GM19438 (cell line): ENCODE data around the gene KIF2C.
A peak's percentile ranks its signal among the peaks of the same experiment; 100 is the strongest.
"Not testable (repeated sequence)": the region's sequence is repeated elsewhere in the genome, so short reads cannot be mapped to it uniquely, and the experiment has no call there.

ENCODE experiments used
- ATAC-seq: cut with Tn5 transposase; IDR thresholded peaks from one replicate; pipeline ENCODE4 v1.9.1; 2021; ENCODE audit warnings: low read depth; ENCODE audit not compliant: unreplicated experiment

KIF2C gene

DNA sequence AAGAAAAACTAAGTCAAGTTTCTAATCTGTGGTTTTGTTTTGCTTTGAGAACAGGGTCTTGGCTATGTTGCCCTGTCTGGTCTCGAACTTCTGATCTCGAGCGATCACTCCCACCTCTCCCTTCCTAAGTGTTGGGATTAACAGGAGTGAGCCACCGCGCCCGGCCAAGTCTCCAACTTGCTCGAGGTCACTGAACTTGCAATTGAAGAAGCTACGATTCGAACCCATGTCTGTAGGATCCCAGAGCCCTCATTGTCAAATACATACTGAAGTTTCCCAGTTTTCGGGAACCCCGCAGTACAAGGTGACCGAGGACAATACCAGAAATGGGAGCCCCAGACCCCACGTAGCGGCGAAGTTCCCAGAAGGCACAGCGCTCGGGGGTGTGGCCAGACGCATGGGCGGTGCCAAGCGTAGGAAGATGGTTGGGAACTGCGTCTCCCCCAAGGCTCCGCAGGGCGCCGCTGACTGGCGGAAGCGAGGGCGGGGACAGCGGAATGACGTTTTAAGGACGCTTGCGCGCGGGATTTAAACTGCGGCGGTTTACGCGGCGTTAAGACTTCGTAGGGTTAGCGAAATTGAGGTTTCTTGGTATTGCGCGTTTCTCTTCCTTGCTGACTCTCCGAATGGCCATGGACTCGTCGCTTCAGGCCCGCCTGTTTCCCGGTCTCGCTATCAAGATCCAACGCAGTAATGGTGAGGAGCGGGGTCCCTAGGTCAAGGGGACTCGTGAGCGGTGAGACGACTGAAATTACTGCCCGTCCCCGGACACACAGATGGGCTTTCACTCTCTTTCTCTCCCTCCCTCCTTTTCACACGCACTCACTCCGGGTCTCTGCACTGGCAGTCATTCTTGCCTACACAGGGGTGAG is at the start of gene KIF2C:
KIF2C (plus strand) TSS at position 531 of the 872 bp plus-strand sequence; CDS start at position 627, 96 bp downstream.
- peak; percentile 97 for ATAC-seq

DNA sequence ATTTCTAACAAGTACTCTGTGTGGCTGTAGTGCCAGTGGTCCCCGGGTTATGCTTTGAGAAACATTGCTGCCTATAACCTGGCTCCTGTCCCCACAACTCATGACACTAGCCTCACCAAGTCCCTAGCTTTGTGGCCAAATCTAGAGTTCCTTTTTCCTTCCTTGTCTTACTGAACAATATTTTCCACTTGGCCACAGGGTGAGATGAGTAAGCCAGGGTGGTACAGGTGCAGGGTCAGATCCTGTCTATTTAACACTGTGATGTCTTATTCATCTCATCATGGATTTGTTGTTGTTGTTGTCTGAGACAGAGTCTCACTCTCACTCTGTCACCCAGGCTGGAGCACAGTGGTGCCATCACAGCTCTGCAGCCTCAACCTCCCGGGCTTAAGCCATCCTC is 46.5 kb upstream of the KIF2C start:
- no peak for ATAC-seq

DNA sequence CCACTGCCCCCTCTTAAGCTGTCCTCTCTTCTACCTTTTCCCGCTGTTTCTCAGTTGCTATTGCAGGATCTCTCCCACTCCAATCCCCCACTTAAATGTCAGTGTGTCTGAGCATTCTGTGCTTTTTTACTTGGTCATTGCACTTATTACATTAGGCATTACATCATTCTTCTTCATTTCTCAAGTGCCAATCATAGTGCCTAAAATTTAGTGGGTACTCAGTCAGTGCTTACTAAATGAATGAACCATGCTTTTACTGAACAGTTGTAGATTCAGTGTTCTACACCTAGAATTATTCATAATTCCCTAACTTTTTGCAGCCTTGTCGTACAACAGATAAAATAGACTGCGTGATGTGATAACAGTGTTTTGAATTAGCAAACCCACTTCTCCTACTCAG is 45.7 kb upstream of the KIF2C start:
- ATAC-seq: no peak

DNA sequence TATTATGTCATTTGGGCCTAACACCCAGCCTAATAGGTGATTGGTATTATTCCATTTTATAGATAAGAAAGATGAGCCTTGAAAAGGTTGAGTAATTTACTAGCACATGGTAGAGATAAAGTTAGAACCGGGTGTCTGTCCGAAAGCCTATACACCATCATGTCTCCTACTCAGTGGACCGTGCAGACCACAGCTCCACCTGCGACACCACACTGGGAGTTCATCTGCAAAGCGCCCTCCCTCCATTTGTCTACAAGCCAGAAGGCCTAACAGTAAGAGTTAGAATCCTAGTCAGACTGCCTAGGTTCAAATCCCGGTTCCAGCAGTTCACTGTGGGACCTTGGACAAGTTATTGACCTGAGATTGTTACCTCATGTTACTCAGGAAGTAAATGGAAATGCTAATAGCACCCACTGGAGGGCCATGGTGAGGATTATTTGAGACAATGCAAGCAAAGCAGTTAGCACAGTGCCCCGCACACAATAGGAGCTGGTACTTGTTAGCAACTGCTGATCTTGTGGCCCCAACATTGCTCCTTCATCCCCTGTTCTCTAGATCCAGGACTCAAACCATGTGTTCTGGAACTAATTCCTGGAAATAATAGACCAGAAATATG is 44.7 kb upstream of the KIF2C start:
- ATAC-seq: peak; percentile 59

DNA sequence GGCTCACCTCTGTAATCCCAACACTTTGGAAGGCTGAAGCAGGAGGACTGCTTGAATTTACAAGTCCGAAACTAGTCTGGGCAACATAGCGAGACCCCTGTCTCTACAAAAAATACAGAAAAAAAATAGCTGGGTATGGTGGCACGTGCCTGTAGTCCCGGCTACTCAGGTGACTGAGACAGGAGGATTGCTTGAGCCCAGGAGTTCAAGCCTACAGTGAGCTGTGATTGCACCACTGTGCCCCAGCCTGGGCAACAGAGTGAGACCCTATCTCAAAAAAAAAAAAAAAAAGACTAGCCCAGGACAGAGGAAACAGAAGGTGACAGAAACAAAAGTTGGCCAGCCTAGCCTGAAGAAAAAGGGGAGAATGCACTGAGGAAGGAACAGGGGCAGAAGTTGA is 44.0 kb upstream of the KIF2C start:
- no peak for ATAC-seq

DNA sequence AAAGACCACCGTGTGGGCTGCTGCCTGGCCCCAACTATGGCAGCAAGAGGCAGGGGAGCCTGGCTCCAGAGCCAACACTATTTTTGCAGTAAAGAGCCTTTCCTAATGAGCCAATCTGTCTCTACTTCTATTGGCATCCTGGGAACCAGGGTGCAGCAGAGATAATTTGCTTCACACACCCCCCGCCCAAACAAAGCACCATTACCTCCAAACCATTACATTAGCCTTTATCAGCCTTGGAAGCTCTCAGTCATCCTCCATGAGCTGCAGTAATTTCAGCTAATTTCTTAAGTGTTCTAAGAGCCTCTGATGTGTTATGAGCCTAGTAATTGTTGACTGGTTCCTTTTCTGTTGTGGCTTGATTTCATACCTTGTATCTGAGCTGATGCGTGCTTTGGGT is 43.5 kb upstream of the KIF2C start:
- no peak for ATAC-seq

DNA sequence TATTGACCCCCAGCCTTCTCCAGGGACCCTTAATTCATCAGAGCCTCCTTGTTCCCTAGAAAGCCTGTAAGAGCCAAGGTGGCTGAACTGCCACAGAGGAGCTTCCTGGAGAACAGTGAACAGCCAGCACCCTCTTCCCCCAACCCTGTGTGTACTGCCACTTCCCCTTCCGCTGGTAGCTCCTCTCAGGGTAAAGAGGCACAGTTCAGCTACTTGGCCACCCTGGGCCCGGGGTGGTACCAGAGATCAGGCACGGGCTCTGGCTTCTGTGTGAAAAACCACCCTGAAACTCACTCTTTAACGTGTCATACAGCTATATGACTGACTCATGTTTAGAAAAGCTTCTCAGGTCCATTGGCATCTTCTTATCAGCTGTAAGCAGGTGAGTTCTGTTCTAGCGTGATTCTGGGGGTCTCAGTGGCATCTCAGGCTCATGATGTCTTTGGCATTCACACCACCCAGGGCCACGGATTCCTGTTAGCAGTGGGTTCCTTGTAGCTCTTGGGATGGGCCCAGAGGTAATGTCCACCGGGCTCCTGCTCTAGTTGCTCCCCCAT is 42.8 kb upstream of the KIF2C start:
- no peak for ATAC-seq

DNA sequence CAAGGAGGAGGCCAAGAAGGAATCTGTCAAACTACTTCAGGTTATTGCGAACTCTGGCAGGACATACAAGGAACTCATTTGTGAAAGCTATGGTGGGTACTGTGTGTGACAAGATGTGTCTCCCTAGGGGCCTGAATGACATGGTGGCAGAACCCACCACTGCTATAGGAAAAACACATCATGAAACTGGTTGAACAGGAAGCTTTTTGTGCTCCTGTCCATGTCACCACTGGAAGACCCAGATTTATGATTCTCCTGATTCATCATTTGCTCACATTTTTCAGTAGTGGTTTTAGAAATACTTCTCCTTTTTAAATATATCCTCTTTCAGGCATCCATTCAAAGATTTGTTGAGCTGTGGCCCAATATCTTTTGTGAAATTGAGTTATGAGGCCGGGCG is 41.5 kb upstream of the KIF2C start:
- no peak for ATAC-seq

DNA sequence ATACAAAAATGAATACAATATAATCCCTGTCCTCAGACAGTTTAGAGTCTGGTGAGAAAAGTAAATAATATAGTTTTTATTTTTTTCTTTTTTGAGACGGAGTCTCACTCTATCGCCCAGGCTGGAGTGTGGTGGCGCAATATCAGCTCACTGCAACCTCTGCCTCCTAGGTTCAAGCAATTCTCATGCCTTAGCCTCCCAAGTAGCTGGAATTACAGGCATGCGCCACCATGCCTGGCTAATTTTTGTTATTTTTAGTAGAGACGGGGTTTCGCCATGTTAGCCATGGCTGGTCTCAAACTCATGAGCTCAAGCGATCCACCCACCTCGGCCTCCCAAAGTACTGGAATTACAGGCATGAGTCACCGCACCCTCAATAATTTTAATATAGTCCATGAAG is 40.3 kb upstream of the KIF2C start:
- ATAC-seq: not testable (repeated sequence)

DNA sequence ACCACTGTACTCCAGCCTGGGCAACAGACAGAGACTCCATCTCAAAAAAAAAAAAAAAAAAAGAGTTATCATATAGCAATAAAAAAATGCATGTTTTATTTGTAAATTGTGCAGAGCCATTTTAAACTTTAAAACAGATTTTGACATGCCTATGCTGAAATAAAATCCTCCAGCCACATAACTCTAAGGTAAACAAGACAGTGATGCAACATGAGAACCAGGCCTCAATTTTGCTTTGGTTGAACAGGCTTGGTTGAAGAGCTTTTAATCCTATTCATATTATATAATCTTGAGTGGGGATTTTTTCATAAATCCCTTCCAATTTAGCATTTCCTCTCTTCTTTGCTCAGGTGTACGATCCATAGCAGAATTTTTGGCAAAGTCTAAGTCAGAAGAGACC is 39.1 kb upstream of the KIF2C start:
- no peak for ATAC-seq

DNA sequence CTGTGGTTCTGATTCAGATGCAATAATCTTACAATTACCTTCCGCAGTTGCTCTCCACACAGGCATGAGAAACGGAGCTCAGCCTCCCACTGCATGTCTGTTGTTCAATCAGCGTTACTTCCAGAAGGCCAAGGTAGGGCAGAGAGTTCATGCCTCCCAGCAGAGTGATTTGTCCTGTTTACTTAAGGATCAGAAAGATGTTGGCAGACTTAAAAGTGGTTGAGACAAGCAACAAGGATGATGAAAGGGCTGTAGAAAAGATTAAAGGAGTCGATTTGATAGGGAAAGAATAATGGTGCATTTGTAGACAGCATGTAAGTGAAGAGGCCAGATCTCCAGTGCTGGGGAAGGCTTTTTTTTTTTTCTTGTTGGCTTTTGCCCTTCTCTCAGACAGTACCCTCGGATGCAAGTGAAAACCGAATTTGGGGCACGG is 38.5 kb upstream of the KIF2C start:
- no peak for ATAC-seq

DNA sequence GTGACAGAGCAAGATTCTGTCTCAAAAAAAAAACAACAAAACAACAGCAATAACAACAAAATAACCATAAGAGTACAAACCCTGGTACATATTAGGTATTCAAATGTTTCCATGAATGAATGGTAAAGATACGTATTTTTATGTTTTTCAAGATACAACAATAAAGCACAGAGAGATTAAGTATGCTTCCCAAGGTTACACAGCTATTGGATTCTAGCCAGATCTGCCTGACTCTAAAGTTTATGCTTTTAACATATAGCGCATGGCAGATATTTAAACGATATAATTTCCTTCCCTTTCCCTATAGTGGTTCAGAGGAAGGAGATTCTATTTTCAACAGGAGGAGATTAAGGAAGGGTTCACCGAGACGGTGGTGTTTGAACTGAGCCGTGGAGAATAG is 34.2 kb upstream of the KIF2C start:
- no peak for ATAC-seq

DNA sequence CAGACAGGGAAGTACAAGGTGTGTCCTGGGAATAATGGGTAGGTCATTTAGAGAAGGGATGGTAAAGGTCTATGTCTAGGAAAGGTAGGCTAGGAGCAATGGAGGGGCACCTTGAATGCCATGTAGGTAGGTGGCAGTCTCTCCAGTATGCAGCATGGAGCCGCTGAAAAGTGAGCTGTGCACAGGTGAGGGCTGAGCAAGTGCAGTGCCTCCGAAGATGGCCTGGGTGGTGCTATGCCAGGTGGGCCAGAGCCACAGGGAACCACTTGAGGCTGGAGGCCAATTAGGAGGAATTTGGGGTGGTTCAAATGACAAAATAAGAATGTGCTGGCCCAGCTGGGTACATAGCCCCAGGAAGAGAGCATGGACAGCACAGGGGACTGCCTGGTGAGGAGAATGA is 33.7 kb upstream of the KIF2C start:
- no peak for ATAC-seq

DNA sequence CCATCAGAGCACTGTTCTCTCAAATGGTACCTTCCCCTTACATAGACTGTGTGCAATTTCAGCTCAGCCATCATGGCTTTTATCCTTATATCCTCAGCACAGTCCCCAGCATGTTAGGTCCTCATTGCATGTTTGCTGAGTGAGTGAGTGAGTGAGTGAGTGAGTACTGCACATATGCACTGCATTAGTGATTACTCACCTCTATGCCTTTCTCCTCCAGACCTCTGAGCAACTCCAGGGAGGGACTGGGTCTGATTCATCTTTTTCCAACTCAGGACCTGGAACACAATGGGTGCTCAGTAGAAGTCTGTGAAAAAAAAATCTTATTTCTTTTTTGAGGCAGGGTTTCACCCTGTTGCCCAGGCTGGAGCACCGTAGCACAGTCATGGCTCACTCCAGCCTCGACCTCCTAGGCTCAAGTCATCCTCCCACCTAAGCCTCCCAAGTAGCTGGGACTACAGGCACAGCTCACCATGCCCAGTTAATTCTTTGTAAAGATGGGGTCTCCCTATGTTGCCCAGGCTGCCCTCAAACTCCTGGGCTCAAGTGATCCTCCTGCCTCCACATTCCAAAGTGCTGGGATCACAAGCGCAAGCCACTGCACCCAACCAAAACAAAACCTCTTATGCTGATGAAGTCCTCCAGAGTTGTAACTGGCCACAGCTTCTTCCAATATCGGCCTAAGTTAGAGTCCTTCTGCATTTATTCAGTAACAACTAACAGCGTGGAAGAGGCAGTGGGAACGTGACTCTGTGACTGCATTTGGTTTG is 32.3 kb upstream of the KIF2C start:
- no peak for ATAC-seq

DNA sequence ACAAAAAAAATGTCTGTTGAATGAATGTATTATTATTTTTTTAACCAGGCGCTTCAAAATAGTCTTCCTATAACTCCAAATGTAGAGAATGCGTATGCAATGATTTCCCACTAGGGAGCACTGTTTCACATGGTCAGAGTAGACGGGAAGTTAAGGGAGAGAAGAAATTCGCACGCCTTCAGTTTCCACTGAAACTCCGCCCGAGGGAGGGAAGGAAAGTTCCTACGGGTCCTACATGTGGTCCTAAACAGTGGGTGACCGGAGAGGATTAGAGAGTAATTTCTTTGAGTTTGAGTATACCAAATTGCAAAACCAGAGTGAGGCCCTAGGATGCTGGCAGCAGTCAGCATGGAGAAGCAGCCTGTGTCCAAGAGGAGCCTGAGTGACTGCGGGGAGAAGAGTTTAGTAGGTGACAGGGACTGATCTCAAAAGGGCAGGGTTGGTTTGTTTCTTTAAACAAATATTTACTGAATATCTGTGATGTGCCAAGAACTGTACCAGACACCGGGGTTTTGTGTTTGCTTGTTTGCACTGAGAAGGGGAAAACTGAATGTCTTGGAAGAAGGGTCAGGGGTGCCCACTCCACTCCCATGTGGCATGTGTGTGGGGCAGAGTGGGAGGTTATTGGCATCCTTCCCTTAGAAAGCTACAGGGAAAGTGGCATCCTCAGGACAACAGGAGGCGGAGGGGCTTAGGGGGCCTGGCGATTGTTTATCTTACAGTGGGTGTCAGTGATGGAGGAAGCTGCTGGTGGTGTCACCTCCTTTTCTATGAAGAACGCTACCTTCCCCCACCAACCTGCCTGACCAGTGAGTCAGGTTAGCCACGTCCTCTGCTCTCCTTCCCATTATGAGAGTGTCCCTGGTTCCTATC is 31.4 kb upstream of the KIF2C start:
- ATAC-seq: no peak

DNA sequence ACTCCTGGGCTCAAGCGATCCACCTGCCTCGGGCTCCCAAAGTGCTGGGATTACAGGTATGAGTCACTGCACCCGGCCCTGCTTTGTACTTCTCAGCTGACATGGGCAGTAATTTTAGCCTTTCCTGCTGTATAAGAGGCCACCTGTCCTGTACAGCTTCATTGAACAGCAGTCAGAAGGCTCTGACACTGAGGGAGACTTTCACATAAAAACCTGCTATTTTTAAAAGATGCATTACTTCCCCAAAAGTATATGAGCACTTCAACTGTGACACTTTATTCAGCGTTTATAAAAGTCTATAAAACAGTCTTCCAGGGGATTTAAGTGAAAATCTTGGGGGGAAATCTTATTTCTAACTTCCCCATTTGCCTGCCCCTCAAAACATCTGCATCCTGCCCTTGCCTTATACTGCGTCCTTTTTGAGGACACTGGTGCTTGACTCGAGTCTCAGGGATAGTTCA is 26.3 kb upstream of the KIF2C start:
- ATAC-seq: no peak

DNA sequence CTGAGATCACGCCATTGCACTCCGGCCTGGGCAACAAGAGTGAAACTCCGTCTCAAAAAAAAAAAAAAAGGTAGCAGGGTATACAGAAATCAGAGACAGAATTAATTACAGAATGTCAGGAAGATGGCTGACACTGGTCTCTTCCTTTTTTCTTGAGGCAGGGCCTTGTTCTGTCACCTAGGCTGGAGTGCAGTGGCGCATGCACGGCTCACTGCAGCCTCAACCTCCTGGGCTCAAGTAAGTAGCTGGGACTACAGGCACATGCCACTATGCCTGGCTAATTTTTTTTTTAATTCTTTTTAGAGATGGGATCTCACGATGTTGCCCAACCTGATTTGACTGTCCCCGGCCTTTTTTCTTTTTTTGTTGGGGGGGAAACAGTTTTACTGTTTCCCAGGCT is 25.1 kb upstream of the KIF2C start:
- ATAC-seq: no peak

DNA sequence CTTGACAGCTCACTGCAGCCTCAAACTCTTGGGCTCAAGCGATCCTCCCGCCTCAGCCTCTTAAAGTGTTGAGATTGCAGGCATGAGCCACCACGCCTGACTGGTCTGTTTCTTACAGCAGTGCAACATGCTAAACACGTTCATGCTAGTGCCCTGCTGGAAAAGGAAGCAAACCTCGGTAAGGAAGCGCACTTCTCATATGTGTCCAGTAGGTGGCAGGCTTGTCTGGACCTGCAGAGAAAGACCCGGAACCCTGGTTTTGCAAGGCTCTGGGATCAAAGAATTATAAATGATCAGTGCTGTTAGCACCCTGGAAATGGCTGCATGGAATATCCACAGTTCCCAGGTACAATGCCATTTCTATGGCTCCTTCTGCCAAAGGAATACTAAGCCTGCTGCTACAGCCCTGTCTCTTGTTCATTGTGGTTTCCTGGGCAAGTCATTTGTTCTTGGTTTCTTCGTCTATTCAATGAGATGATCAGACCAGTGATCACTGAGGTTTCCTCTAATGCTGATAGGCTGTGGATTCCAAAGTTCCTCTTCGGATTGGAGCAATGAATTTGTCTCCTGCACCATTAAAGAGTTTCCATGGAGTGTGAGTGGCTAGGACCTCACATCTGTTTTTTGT is 24.6 kb upstream of the KIF2C start:
- no peak for ATAC-seq

DNA sequence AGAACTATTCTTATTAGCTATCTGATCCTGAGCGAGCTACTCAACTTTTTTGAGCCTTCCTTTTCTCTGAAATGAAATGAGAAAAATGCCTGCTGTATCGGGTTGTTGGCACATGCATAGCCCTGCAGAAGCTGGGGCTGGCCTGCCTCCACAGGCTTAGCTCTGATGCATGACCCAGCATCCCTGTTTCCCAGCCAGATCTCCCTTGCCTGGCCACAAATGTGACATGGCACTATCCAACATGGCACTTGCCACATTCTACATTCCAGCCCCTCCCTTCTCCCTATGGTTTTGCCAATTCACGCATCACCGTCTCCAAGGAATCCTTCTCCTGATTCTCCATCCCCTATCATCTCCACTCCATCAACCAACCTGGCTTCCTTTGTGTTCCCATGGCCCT is 22.5 kb upstream of the KIF2C start:
- no peak for ATAC-seq

DNA sequence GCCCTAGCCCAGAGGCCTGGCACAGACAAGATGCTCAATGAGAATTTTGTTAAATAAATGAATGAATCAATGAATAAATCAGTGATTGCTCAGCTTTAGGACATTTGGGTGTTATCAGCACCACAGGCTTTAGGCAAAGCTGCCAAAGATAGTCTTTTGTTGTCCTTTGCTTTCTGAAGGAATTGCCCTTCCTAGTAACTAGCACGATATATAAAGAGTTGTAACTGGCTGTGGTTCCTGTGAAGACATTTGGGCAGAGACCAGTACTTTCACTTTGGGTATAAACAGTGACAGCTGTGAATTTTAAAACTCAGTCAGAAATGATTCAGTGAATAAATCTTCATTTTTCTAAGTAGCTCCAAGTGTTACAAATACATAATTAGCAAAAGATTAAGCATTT is 22.0 kb upstream of the KIF2C start:
- no peak for ATAC-seq
